Measurements from ENCODE around the gene INPP4A. TPM values are rescaled to one million over a fixed set of nuclear protein-coding genes. Genes with fewer than 3 reads are reported as not detected.

The INPP4A gene
- total RNA-seq, 2 donors from 2014 or later: 12.7 to 18.2 TPM

GRCh38 chr2:98454500-98455235 lies 10.0 kb downstream of the INPP4A start:
- H3K36me3 ChIP-seq: no peaks in the 10 kb centered on the region
- H3K4me3 ChIP-seq: no peak overlapping the region
- no peaks in the 10 kb centered on the region for H3K9me3 ChIP-seq
- H3K27ac ChIP-seq: peak overlapping the region in 1 of 2 donors; percentile 8
- no peaks in the 10 kb centered on the region for H3K27me3 ChIP-seq
- peaks cover 0 to 55% of the 10 kb centered on the region in 2 donors for H3K4me1 ChIP-seq
- DNase-seq (ENCODE audit: low spot score): no peak
- TF ChIP-seq, protein P1, sequence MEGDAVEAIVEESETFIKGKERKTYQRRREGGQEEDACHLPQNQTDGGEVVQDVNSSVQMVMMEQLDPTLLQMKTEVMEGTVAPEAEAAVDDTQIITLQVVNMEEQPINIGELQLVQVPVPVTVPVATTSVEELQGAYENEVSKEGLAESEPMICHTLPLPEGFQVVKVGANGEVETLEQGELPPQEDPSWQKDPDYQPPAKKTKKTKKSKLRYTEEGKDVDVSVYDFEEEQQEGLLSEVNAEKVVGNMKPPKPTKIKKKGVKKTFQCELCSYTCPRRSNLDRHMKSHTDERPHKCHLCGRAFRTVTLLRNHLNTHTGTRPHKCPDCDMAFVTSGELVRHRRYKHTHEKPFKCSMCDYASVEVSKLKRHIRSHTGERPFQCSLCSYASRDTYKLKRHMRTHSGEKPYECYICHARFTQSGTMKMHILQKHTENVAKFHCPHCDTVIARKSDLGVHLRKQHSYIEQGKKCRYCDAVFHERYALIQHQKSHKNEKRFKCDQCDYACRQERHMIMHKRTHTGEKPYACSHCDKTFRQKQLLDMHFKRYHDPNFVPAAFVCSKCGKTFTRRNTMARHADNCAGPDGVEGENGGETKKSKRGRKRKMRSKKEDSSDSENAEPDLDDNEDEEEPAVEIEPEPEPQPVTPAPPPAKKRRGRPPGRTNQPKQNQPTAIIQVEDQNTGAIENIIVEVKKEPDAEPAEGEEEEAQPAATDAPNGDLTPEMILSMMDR (IDR thresholded peaks at IDR 0.05): no peak

DNA sequence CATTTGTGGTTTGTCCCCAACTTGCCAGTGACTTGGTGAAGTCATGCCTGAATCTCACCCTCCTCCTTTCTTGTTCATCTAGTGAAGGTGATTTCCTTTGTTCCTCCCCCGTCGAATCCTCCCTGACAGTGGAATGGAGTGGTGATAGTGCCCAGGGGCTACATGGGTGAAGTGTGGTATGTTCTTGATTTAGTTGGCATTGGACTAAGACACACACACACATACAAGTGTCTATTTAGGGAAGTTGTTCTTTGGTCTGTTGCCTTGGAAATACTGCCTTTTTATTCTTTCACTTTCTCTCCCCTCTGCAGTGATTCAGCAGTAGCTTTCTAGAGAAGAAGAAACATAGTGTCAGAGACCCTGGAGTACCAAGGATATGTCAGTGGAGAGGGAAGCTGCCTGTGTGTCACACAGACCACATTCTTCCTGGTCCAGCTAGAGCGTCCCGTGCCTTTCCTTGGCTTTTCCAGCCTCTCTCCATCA lies 10.9 kb downstream of the INPP4A start:
- no peaks in the 10 kb centered on the region for H3K9me3 ChIP-seq
- H3K4me1 ChIP-seq: peaks cover 0 to 55% of the 10 kb centered on the region in 2 donors
- DNase-seq (ENCODE audit: low spot score): no peak
- no peaks in the 10 kb centered on the region for H3K36me3 ChIP-seq
- TF ChIP-seq, protein P1 (IDR thresholded peaks at IDR 0.05): no peak
- H3K4me3 ChIP-seq: no peak overlapping the region
- peak overlapping the region; percentile 3 to 8 for H3K27ac ChIP-seq
- H3K27me3 ChIP-seq: no peaks in the 10 kb centered on the region

DNA sequence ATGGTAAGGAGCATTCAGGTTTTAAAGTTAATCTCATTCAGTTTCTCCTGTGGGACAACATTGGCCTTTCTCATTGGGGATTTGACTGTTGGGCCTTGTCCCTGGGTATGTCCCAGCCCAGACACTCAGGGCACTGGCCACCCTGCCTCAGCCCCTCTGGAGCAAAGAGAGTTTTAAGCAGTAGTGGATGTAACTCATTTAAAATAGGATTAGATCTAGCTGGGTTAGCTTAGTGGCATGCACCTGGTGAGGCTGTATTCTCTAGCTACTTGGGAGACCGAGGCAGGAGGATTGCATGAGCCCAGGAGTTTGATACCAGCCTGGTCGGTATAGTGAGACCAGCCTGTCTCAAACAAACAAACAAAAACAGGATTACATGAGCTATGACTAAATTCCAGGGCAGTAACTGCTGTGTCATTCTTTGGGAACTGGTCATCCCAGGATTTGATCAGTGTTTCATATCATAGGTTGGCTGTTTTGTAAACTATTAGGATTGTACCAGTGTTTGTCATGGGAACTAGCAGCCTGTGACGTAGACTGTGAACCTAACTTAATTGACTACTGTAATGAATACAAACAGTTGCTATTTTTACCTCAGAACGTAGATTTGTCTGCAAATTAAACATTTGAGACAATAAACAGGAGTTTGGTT lies 12.5 kb downstream of the INPP4A start:
- TF ChIP-seq, protein P1 (IDR thresholded peaks at IDR 0.05): no peak
- Histone ChIP-seq H3K36me3 (no peaks in the 10 kb centered on the region), H3K4me1 (peaks cover 0 to 52% of the 10 kb centered on the region in 2 donors), H3K27ac (no peak overlapping the region), H3K4me3 (no peak overlapping the region), H3K27me3 (no peaks in the 10 kb centered on the region), H3K9me3 (no peaks in the 10 kb centered on the region)
- peak; percentile 38 for DNase-seq (ENCODE audit: low spot score)

DNA sequence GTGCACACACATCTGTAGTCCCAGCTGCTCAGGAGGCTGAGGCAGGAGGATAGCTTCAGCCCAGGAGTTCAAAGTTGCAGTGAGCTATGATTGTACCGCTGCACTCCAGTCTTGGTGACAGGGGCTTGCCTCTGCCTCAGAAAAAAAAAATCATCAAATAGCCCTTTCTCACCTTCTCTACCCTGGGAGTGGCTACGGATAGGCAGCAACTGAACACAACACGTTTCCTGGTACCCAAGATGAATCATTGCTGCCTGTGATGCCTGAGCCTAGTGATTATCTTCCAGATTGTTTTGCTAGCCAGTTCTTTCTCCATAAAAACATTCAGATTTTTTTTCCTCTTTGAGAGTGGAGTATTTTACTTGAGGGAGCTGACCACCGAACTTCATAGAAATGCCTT lies 13.5 kb downstream of the INPP4A start:
- Histone ChIP-seq H3K27ac (no peak overlapping the region), H3K27me3 (no peaks in the 10 kb centered on the region), H3K4me3 (no peak overlapping the region), H3K9me3 (no peaks in the 10 kb centered on the region), H3K36me3 (no peaks in the 10 kb centered on the region), H3K4me1 (peaks cover 0 to 52% of the 10 kb centered on the region in 2 donors)
- DNase-seq (ENCODE audit: low spot score): no peak
- TF ChIP-seq, protein P1 (IDR thresholded peaks at IDR 0.05): no peak

DNA sequence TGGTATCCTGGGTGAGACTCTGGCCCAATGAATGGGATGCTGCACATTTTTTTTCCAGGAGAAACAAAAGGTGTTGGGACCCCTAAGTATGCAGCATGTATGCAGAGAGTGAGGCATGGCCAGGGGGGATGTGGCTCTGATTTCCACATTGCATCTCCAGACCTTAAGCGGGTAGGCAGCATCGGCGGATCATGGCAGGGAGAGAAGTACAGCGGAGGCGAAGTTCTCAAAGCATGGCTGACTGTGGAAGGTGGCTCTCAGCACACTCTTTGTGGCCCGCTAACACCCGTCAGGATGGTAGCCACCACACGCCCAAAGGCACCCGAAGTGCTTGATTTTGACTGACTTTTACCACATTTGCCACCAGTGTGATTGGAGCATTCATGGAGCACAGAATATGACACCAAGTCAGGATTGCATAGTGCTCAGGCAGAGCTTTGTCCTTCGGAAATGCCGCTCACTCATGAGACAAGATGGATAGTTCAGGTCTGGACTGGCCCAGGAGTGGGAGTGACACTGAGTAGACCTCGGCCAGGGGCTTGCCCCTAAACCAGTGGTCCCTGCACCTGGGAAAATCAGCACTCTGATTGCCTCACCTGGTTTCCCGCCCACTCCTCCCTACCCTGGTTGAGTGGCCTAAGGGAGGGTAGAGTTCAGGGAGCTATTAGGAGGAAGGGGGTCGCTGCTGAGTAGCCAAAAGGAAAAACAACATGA lies 14.2 kb downstream of the INPP4A start:
- Histone ChIP-seq H3K4me3 (no peak overlapping the region), H3K27ac (no peak overlapping the region), H3K27me3 (no peaks in the 10 kb centered on the region), H3K9me3 (no peaks in the 10 kb centered on the region), H3K36me3 (no peaks in the 10 kb centered on the region), H3K4me1 (peaks cover 0 to 52% of the 10 kb centered on the region in 2 donors)
- DNase-seq (ENCODE audit: low spot score): no peak
- TF ChIP-seq, protein P1 (IDR thresholded peaks at IDR 0.05): no peak

Measured in right atrium auricular region (tissue), 2 donors.